ENCODE measurements around the gene CASZ1.

Gene CASZ1

GRCh38 chr1:10799726-10800125 lies 3.3 kb upstream of the CASZ1 start:
- no peak for DNase-seq (ENCODE audit: low read depth in 1 of 2, low spot score in 1 of 2)

- no peak for DNase-seq (ENCODE audit: low read depth in 1 of 2, low spot score in 1 of 2)
Measured at GRCh38 chr1:10795276-10796021, 997 bp downstream of the CASZ1 start.

- no peak for DNase-seq (ENCODE audit: low read depth in 1 of 2, low spot score in 1 of 2)
Measured at GRCh38 chr1:10794724-10795275, 1.6 kb downstream of the CASZ1 start.

GRCh38 chr1:10793129-10793651 lies 3.3 kb downstream of the CASZ1 start:
- no peak for DNase-seq (ENCODE audit: low read depth in 1 of 2, low spot score in 1 of 2)

- no peak for DNase-seq (ENCODE audit: low read depth in 1 of 2, low spot score in 1 of 2)
Measured at GRCh38 chr1:10791105-10791951, 5.1 kb downstream of the CASZ1 start.

GRCh38 chr1:10789803-10790702 lies 6.4 kb downstream of the CASZ1 start:
- no peak for DNase-seq (ENCODE audit: low read depth in 1 of 2, low spot score in 1 of 2)

GRCh38 chr1:10789047-10789791 lies 7.2 kb downstream of the CASZ1 start:
- DNase-seq (ENCODE audit: low read depth in 1 of 2, low spot score in 1 of 2): no peak

- DNase-seq (ENCODE audit: low read depth in 1 of 2, low spot score in 1 of 2): no peak
Measured at GRCh38 chr1:10788592-10789006, 7.8 kb downstream of the CASZ1 start.

GRCh38 chr1:10787286-10787685 lies 9.2 kb downstream of the CASZ1 start:
- no peak for DNase-seq (ENCODE audit: low read depth in 1 of 2, low spot score in 1 of 2)

- no peak for DNase-seq (ENCODE audit: low read depth in 1 of 2, low spot score in 1 of 2)
Measured at GRCh38 chr1:10785728-10786638, 10.5 kb downstream of the CASZ1 start.

- DNase-seq (ENCODE audit: low read depth in 1 of 2, low spot score in 1 of 2): no peak
Measured at GRCh38 chr1:10784998-10785727, 11.3 kb downstream of the CASZ1 start.

- DNase-seq (ENCODE audit: low read depth in 1 of 2, low spot score in 1 of 2): no peak
Measured at GRCh38 chr1:10782491-10783244, 13.8 kb downstream of the CASZ1 start.

GRCh38 chr1:10781137-10781536 lies 15.3 kb downstream of the CASZ1 start:
- no peak for DNase-seq (ENCODE audit: low read depth in 1 of 2, low spot score in 1 of 2)

- DNase-seq (ENCODE audit: low read depth in 1 of 2, low spot score in 1 of 2): no peak
Measured at GRCh38 chr1:10779841-10780240, 16.6 kb downstream of the CASZ1 start.

GRCh38 chr1:10779201-10779600 lies 17.2 kb downstream of the CASZ1 start:
- no peak for DNase-seq (ENCODE audit: low read depth in 1 of 2, low spot score in 1 of 2)

- no peak for DNase-seq (ENCODE audit: low read depth in 1 of 2, low spot score in 1 of 2)
Measured at GRCh38 chr1:10778640-10779039, 17.8 kb downstream of the CASZ1 start.

- DNase-seq (ENCODE audit: low read depth in 1 of 2, low spot score in 1 of 2): no peak
Measured at GRCh38 chr1:10777749-10778574, 18.5 kb downstream of the CASZ1 start.
